Stimulated activated CD8-positive, alpha-beta memory T cell treated with anti-CD3 and anti-CD28 coated beads, Interleukin-2, amount 100 ng/mL, for 48 hours (primary cell): Measurements from ENCODE around the gene ARHGEF1.
"Not testable (repeated sequence)": the region's sequence is repeated elsewhere in the genome, so short reads cannot be mapped to it uniquely, and the experiment has no call there.

Source experiments
- DNase-seq, 2 donors: peaks; one replicate each; pipeline ENCODE4 v3.0.0-alpha.2; 2020; ENCODE audit warnings: low read depth in 2 of 2

The ARHGEF1 gene

DNA sequence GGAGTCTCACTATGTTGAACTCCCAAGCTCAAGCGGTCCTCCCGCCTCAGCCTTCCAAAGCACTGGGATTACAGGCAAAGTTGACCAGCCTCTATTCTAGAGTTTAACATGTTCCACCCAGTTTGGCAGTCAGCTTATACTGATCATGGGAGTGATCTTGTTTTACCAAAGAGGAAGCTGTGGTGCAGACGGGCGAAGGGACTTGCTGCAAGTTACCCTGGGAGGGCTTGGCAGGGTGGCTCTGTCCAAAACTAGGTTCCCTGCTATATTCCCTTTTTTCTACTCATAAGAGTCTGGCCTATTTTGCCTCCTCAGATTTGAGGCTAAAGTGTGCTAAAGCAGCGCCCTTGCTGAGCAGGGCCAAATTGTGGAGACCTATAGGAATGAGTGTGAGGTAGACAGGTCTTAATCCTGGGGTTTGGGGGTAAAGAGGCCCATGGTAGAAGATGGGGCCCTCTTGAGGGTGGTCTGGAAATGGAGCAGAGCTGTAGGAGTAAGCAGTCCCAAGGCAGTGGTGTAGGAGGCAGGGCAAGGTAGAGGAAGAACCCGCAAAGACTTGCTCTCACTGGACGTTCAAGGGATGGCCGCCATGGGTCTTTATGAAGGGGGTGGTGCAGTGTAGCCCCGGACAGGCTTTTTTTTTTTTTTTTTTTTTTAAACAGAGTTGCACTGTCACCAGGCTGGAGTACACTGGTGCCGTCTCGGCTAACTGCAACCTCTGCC, 19.6 kb upstream of the ARHGEF1 start:
- no peak for DNase-seq

DNA sequence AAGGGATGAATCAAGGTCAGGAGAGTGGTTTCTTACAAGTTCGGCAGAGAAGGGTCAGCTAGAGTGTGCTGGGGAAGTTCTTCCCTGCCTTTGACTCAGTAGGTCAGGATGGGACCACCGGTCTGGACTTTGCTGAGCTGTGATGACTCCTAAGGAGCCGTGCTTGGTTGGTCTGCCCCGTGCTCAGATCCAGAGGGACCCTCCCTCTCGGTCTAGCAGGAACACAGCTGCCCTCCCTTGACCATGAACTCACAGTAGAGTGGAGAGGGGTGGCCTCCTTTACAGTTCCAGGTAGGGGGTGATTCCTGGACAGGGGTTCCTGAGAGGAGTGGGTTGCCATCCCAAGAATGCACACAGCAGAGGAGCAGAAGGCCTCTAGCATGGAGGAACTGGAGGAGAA, 18.6 kb upstream of the ARHGEF1 start:
- DNase-seq = no peak

DNA sequence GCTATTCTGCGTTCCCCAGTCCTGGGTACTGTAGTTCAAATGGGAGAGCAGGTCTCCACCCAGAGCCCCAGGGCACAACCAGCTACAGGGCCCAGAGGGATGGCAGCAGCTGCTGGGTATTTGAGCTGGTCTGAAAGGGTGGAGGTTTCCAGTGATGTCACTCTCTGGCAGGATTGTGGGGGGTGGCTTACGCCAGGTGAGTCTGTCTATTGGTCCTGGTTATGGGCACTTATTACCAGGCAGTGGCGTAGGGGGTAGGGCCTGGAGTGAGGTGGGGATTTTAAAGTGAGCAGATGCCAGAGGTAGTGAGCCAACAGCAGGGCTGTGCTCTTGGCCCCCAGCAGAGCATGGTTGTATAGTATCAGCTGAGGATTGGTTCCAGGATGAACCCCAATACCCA, 16.7 kb upstream of the ARHGEF1 start:
- DNase-seq = no peak

GRCh38 chr19:41868120-41868988, 14.6 kb upstream of the ARHGEF1 start:
- no peak for DNase-seq

GRCh38 chr19:41868989-41869300, 14.0 kb upstream of the ARHGEF1 start:
- DNase-seq = no peak

DNA sequence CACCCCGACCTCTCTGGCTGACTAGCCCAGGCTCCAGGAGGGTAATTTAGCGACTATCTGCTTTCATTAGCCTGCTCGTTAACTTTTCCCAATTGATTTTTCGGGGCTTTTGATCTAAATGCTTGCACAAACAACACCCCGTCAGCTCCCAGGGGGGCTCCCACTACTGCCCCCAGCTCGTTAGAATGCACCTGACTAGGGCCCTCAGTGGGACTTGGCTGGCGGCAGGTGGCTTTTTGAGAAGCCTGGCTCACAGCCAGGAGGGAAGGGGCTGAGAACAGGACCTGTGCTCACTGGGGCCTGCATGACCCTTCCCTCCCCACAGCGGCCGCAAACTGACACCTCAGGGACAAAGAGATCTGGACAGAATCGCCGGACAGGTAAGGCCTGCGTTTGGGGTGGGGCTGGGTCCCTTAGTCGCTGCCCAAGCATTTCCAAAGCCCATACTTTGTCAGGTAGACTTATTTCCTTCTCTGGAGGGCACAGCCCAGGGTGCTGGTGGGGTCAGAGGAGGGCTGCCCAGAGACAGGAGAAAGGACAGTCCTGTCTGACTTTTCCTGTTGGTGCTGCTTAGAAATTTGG, 13.5 kb upstream of the ARHGEF1 start:
- DNase-seq = no peak

DNA sequence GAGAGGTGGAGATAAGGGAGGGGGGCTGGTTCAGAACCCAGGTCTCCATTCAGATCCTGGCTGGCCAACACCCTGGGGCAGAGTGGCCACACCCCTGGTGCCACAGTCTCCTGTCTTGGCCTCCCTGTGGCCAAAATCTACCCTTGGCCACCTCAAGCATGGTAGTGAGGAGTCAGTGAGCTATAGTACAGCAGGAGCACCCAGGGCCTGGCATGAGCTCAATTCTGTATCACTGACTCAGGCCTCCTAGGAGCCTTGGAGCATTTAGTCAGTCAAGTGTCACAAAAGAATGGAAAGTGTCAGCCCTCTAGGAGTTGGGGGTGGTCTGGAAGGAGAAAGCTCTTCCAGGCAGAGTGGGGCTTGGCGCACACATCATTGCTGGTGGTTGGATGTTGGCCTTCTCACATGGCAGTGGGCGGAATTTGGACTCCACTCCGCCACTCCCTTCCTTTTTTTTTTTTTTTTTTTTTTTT, 12.5 kb upstream of the ARHGEF1 start:
- DNase-seq = no peak

GRCh38 chr19:41871573-41872383, 11.2 kb upstream of the ARHGEF1 start:
- DNase-seq = peak in 1 of 2 donors; percentile 62

- no peak for DNase-seq
Measured at GRCh38 chr19:41872384-41872774, 10.6 kb upstream of the ARHGEF1 start.

DNA sequence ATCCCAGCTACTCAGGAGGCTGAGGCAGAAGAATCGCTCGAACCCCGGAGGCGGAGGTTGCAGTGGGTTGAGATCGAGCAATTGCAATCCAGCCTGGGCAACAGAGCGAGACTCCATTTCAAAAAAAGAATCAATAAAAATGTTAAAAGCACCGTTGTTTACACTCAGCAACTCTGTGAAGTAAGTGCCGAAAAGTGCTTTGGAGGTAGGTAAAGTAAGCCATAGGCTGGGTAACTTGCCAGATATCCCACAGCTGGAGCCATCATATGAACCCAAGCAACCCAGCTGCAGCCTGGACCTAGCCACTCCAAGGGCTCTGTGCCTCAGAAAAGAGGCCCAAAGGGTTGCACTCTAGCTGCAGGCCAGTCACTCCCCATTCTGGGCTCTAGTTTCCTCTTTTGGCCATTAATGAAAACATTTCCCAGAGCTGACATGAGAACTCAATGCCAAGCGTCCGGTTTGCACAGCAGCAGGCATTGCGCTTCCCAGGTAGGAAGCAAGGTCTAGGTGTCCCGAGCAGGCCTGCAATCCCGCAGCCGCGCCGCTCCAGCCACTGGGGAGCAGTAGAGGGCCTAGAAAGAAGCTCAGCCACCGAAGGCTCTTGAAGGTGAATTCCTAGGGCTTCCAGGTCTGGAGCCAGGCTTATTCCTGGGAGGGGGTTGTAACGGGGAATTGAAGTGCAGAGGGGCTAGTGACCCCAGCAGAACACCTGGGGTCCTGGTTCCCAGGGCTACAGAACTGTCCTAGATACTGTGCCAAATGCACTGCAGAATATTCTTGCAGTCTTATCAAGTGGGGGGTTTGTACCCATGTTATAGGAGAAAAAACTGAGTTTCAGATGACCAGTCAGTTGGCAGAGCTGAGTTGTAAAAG, 10.0 kb upstream of the ARHGEF1 start:
- no peak for DNase-seq

DNA sequence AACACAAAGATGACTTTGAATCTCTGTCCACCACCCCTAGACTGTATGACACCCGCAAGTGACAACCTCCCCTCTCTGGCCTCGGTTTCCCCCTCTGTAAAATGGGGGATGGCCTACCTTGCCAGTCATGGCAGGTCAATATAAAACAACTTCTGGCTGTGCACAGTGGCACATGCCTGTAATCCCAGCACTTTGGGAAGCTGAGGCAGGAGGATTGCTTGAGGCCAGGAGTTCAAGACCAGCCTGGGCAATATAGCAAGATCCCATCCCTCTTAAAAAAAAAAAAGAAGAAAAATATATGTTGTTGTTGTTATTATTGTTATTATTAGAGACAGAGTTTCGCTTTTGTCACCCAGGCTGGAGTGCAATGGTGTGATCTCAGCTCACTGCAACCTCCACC, 7.0 kb upstream of the ARHGEF1 start:
- not testable (repeated sequence) for DNase-seq

DNA sequence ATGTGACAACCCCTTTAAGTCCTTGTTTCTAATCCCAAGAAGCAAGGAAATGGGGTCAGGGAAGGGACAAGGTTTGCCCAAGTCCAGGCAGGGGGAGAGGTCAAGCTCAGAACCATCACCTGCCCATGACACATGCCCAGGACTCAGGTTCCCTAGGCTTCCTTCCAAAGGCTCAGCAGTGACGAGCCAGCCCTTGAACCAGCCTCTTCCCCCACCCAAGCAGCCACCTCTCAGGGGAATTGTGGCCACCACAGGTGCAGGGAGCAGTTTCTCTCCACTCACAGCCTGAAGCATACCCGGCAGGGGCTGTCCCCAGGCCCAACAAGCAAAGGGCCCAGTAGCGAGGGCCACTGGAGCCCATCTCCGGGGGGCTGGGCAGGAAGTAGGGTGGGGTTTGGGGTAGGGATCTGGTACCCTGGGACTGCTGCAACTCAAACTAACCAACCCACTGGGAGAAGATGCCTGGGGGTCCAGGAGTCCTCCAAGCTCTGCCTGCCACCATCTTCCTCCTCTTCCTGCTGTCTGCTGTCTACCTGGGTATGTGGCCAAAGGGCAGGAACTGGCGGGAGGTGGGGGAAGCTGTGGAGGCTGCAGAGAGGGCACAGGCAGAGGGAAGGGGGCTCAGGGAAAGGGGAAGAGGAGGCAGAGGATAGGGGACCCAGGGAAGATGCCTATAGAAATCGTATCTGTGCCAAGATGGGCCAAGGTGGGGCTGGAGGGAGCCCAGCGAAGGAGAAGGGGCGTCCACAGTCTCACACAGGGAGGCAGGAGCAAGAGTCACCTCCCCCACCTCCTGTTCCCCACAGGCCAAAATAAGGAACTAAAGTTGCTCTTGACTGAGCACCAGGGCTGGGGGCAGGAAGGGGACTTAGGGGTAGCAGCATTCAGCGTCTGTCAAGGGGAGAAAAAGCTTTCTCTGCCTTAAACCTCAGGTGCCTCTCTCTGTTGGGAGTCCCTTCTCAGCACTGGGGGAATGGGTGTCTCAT, 5.8 kb upstream of the ARHGEF1 start, which contains the start of gene CD79A:
Gene CD79A, plus strand, starts transcription at position 433 of the 986 bp plus-strand sequence. Its CDS starts 26 bp downstream, at position 459.
- DNase-seq = no peak

DNA sequence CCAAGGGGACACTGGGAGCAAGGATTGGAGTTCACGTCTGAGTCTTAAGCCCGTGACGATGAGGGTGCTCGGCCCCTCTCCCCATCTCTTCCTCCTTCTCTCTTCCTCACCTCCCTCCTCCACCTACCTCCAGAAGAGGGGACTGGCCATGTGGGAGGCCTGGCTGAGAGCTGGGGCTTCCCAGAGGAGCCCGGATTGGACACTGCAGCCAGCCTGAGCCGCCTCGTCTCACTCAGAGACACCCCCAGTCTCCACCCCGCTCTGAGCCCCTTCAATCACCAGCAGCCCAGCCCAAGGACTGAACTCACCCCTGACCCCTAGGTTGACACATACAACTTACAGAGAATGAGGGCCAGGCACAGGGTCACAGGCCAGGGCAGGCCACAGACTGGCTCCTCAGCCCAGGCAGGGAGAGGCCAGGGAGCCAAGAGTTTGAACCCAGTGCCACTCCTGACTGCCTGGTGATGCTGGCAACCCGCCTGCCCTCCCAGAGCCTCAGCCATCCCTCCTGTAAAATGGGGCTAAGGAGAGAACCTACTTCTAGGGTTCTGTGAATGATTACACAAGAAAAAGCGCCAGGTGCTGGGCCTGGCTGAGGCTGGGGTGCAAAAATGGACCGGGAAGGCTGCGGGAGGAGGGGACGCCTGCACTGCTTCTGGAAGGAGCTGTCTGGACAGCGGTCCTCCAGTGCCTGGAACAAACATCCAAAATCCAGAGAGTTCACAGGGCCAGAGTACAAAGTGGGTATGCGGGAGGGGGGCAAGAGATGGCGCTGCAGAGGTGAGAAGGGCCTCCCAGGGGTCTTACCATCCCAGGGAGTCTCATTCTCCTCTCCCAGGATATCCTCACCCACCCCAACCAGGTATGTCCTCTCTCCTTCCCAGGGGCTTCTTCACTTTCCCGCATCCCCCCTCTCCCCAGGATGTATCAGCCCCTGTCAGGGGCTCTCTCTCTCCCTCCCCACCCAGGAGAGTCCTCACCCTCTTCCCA, 4.8 kb upstream of the ARHGEF1 start:
- no peak for DNase-seq

DNA sequence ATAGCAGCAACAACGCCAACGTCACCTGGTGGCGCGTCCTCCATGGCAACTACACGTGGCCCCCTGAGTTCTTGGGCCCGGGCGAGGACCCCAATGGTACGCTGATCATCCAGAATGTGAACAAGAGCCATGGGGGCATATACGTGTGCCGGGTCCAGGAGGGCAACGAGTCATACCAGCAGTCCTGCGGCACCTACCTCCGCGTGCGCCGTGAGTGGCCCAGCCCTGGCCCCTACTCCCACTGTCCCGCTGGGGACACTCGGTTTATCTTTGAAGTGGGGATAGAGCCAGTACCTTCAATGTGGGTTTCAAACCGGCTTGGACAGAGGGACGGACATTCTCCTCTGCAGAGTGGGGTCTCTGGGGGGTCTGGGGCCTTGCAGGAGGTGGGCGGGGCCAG, 3.9 kb upstream of the ARHGEF1 start:
- no peak for DNase-seq

- DNase-seq = no peak
Measured at GRCh38 chr19:41879670-41880328, 3.2 kb upstream of the ARHGEF1 start.

DNA sequence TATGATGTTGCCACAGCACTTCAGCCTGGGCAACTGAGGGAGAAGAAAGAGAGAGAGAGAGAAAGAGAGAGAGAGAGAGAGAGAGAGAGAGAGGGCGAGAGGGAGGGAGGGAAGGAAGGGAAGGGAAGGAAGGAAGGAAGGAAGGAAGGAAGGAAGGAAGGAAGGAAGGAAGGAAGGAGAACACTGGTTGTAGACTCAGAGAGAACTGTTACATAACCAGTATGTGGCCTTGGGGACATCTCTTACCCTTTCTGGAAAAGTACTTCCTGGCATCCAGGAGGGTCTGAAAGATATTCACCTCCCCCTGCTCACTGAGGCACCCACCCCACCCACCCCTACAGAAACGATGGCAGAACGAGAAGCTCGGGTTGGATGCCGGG, 2.7 kb upstream of the ARHGEF1 start:
- no peak for DNase-seq

- no peak for DNase-seq
Measured at GRCh38 chr19:41883463-41883820, 458 bp downstream of the ARHGEF1 start.
